DOHH2 (cell line): ENCODE measurements around the gene HERC2.

Experiments used
- H3F3A ChIP-seq: fragments of 200-600 bp; sonication (generic), shearing (Covaris generic); 2 replicates; pipeline ENCODE4 v1.6.0; 2016; ENCODE audit warnings: antibody characterized with exemption, mild to moderate bottlenecking; ENCODE audit not compliant: control insufficient read depth, insufficient read depth
- H3K27ac ChIP-seq: fragments of 200-600 bp; sonication (generic); 2 replicates; pipeline ENCODE4 v1.5.1; 2014; ENCODE audit warnings: low read depth, mild to moderate bottlenecking, low read length, moderate library complexity
- H3K27me3 ChIP-seq: fragments of 200-600 bp; sonication (generic); 2 replicates; pipeline ENCODE4 v1.6.1; 2014; ENCODE audit warnings: mild to moderate bottlenecking, low read length, mixed read lengths; ENCODE audit not compliant: control insufficient read depth
- H3K36me3 ChIP-seq: fragments of 200-600 bp; sonication (generic); 2 replicates; pipeline ENCODE4 v1.6.1; 2014; ENCODE audit warnings: mild to moderate bottlenecking, low read length, moderate library complexity, mixed read lengths; ENCODE audit not compliant: control insufficient read depth
- H3K4me1 ChIP-seq: fragments of 200-600 bp; sonication (generic); 2 replicates; pipeline ENCODE4 v1.6.1; 2014; ENCODE audit warnings: mild to moderate bottlenecking, low read length, mixed read lengths; ENCODE audit not compliant: control insufficient read depth
- H3K4me2 ChIP-seq: fragments of 200-600 bp; sonication (generic); 2 replicates; pipeline ENCODE4 v1.6.0; 2014; ENCODE audit warnings: mild to moderate bottlenecking, low read length, moderate library complexity
- H3K4me3 ChIP-seq: fragments of 200-600 bp; sonication (generic); 2 replicates; pipeline ENCODE4 v1.5.1; 2014; ENCODE audit warnings: mild to moderate bottlenecking, low read length, mixed read lengths
- H3K79me2 ChIP-seq: fragments of 200-600 bp; sonication (generic); 2 replicates; pipeline ENCODE4 v1.6.1; 2014; ENCODE audit warnings: mild to moderate bottlenecking, low read length, mixed read lengths; ENCODE audit not compliant: control insufficient read depth
- H3K9me2 ChIP-seq: fragments of 200-600 bp; sonication (generic); replicated peaks from 2 replicates; pipeline ENCODE4 v1.6.1; 2014; ENCODE audit warnings: mild to moderate bottlenecking, low read length, mixed read lengths; ENCODE audit not compliant: control insufficient read depth
- H3K9me3 ChIP-seq: fragments of 200-600 bp; sonication (generic); 2 replicates; pipeline ENCODE4 v1.6.1; 2014; ENCODE audit warnings: antibody characterized with exemption, low read length, mixed read lengths; ENCODE audit not compliant: control insufficient read depth, insufficient read depth
- H4K20me1 ChIP-seq: fragments of 200-600 bp; sonication (generic); 2 replicates; pipeline ENCODE4 v1.6.0; 2014; ENCODE audit warnings: low read depth, mild to moderate bottlenecking, antibody characterized with exemption, low read length, moderate library complexity; ENCODE audit not compliant: control insufficient read depth, insufficient read depth
- EZH2phosphoT487 ChIP-seq: fragments of 200-600 bp; sonication (generic); IDR thresholded peaks from 2 replicates; pipeline ENCODE4 v1.6.1; 2017; ENCODE audit warnings: borderline replicate concordance, mild to moderate bottlenecking, antibody characterized with exemption, low read length, moderate library complexity, mixed read lengths
- TF ChIP-seq, protein P1 (sequence below): fragments of 200-600 bp; sonication (generic); IDR thresholded peaks from one replicate; pipeline ENCODE4 v1.5.1; 2014; ENCODE audit warnings: antibody characterized with exemption, mild to moderate bottlenecking, low read depth, low read length; ENCODE audit not compliant: poor library complexity, severe bottlenecking

HERC2 gene

DNA sequence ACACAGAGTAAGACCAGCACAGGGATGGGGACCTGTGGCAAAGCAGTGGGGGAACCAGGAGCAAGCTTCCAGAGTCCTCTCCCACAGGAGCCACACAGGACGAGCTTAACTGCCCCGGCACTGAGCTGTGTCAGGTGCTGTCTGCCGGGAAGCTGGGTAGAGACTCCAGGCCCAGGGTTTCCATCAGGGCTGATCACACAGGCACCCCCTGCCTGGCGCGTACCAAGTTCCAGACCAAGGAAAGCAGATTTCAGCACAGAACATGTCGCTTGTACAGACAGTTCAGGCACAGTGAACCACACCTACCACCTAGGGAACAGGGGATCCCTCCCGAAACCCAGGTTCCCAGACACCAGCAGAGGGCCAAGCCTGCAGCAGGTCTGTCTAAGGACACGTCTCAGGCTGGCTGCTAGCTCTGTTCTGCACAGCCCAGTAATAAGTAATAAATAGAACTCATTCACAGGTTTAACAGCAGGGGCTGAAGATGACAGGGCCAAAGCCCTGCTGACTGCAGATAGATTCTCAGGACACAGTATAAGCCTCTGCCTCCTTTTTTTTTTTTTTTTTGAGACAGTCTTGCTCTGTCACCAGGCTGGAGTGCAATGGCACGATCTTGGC, 192.6 kb downstream of the HERC2 start:
- Histone ChIP-seq H3K79me2 (no peaks in the 10 kb centered on the region), H4K20me1 (no peaks in the 10 kb centered on the region), H3F3A (no peaks in the 10 kb centered on the region), H3K27me3 (no peaks in the 10 kb centered on the region), H3K36me3 (peaks cover 64% of the 10 kb centered on the region), H3K9me3 (no peaks in the 10 kb centered on the region), H3K4me1 (no peaks in the 10 kb centered on the region), H3K27ac (no peak overlapping the region), H3K9me2 (no peaks in the 10 kb centered on the region), H3K4me2 (no peak overlapping the region), H3K4me3 (no peak overlapping the region)
- TF ChIP-seq, protein P1, sequence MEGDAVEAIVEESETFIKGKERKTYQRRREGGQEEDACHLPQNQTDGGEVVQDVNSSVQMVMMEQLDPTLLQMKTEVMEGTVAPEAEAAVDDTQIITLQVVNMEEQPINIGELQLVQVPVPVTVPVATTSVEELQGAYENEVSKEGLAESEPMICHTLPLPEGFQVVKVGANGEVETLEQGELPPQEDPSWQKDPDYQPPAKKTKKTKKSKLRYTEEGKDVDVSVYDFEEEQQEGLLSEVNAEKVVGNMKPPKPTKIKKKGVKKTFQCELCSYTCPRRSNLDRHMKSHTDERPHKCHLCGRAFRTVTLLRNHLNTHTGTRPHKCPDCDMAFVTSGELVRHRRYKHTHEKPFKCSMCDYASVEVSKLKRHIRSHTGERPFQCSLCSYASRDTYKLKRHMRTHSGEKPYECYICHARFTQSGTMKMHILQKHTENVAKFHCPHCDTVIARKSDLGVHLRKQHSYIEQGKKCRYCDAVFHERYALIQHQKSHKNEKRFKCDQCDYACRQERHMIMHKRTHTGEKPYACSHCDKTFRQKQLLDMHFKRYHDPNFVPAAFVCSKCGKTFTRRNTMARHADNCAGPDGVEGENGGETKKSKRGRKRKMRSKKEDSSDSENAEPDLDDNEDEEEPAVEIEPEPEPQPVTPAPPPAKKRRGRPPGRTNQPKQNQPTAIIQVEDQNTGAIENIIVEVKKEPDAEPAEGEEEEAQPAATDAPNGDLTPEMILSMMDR, result no peak
- TF ChIP-seq EZH2phosphoT487, result no peak

DNA sequence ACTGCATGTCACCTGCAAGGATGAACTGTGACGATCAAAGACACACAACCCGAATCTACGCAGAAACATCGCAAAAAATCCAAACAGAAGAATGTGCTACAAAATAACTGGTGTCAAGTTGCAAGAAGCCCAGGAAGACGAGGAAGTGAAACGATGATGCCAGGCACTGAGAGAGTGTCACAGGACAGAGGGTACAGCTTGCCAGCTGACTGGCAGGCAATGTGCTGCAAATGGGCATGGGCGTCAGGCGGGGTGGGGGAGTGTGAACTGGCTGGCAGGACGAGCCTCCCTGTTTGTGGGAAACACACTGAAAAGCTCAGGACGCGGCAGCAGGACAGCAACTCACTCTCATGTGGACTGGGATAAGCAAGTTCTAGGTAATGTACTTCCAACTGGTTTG, 193.9 kb downstream of the HERC2 start:
- TF ChIP-seq, protein P1, result no peak
- no peak for TF ChIP-seq EZH2phosphoT487
- H4K20me1 ChIP-seq, result no peaks in the 10 kb centered on the region
- H3K27ac ChIP-seq, result no peak overlapping the region
- H3K79me2 ChIP-seq, result no peaks in the 10 kb centered on the region
- no peaks in the 10 kb centered on the region for H3K4me1 ChIP-seq
- H3K9me2 ChIP-seq, result no peaks in the 10 kb centered on the region
- no peaks in the 10 kb centered on the region for H3K9me3 ChIP-seq
- H3K4me2 ChIP-seq, result no peak overlapping the region
- peaks cover 69% of the 10 kb centered on the region for H3K36me3 ChIP-seq
- no peak overlapping the region for H3K4me3 ChIP-seq
- H3F3A ChIP-seq, result no peaks in the 10 kb centered on the region
- no peaks in the 10 kb centered on the region for H3K27me3 ChIP-seq

DNA sequence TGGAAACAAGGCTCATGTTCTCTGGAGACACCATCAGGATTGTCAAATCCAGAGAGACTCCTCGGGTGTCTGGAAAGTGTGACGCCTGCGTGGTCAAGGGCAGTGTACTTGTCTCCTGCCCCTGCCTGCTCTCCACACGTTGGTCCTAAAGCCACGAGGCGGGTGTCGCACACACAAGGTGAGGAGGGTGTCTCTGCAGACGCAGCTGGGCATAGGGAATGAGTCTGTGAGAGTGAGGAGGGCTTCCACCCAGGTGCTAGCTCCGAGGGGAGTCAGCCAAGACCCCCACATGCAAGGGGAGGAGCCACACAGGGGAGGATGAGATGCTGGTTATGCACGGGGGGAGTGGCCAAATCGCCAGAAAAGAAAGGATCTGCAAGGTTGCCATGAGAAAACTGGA, 194.9 kb downstream of the HERC2 start:
- Histone ChIP-seq H3K27me3 (no peaks in the 10 kb centered on the region), H3K4me2 (no peak overlapping the region), H3F3A (no peaks in the 10 kb centered on the region), H3K27ac (no peak overlapping the region), H3K79me2 (no peaks in the 10 kb centered on the region), H3K4me1 (no peaks in the 10 kb centered on the region), H3K9me2 (no peaks in the 10 kb centered on the region), H3K9me3 (no peaks in the 10 kb centered on the region), H3K4me3 (no peak overlapping the region), H4K20me1 (no peaks in the 10 kb centered on the region), H3K36me3 (peaks cover 66% of the 10 kb centered on the region)
- TF ChIP-seq, protein P1, result no peak
- no peak for TF ChIP-seq EZH2phosphoT487
